NOMO-1 (cell line): Measurements from ENCODE around the gene KIR3DL3.
A peak's percentile ranks its signal among the peaks of the same experiment; 100 is the strongest.
"Not testable (repeated sequence)": the region's sequence is repeated elsewhere in the genome, so short reads cannot be mapped to it uniquely, and the experiment has no call there.

Experiments
- DNase-seq, 2 experiments: peaks; one replicate each; lab custom pipeline; 2025; ENCODE audit not compliant: unreplicated experiment in 2 of 2; lab: John Stamatoyannopoulos, UW

The KIR3DL3 gene

DNA sequence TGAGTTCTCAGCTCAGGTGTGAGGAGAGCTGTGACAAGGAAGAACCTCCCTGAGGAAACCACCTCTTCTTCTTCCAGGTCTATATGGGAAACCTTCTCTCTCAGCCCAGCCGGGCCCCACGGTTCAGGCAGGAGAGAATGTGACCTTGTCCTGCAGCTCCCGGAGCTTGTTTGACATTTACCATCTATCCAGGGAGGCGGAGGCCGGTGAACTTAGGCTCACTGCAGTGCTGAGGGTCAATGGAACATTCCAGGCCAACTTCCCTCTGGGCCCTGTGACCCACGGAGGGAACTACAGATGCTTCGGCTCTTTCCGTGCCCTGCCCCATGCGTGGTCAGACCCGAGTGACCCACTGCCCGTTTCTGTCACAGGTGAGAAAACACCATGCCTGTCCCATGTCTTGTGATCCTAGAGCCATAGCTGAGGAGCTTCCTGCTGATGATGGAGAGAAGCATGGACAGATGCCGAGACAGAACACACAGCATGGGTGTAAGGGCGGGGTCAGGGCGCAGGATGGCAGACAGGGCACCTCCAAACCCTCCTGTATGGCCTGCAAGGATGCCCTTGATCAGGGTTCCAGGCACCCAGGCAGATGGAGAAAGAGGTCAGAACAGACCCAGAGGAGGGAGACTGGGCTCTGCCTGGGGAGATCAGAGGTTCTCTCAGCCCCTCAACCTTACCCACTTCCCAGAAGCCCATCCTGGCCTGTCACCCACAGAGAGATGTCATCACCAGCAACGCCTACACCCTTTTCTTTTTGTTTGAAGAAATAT, 5.4 kb downstream of the KIR3DL3 start:
- no peak for DNase-seq

DNA sequence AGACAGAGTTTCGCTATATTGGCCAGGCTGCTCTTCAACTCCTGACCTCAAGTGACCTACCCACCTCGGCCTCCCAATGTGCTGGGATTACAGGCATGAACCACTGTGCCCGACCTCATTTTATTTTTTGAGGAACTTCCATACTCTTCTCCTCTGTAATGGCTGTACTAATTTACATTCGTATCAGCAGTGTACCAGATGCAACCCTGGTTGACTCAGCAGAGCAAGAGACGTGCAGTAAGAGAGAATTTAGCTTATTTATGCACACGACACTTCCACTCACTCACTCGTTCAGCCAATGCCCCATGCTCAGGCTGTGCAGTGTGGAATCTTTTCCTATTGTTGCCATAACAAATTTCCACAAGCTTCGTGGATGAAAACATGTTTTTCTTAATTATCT, 6.9 kb downstream of the KIR3DL3 start:
- no peak for DNase-seq

DNA sequence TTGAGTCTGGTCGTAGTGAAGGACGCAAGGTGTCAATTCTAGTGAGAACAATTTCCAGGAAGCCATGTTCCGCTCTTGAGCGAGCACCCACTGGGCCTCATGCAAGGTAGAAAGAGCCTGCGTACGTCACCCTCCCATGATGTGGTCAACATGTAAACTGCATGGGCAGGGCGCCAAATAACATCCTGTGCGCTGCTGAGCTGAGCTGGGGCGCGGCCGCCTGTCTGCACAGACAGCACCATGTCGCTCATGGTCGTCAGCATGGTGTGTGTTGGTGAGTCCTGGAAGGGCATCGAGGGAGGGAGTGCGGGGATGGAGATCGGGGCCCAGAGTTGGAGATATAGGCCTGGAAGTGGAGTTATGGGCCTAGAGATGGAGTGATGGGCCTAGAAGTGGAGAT, 14.1 kb downstream of the KIR3DL3 start, which contains the start of gene KIR2DL3:
Gene KIR2DL3 (plus strand): TSS at position 208 of the 400 bp plus-strand sequence. CDS start 33 bp downstream, at position 241.
- DNase-seq = not testable (repeated sequence)

GRCh38 chr19:54738715-54739114, 14.5 kb downstream of the KIR3DL3 start:
- DNase-seq = no peak

DNA sequence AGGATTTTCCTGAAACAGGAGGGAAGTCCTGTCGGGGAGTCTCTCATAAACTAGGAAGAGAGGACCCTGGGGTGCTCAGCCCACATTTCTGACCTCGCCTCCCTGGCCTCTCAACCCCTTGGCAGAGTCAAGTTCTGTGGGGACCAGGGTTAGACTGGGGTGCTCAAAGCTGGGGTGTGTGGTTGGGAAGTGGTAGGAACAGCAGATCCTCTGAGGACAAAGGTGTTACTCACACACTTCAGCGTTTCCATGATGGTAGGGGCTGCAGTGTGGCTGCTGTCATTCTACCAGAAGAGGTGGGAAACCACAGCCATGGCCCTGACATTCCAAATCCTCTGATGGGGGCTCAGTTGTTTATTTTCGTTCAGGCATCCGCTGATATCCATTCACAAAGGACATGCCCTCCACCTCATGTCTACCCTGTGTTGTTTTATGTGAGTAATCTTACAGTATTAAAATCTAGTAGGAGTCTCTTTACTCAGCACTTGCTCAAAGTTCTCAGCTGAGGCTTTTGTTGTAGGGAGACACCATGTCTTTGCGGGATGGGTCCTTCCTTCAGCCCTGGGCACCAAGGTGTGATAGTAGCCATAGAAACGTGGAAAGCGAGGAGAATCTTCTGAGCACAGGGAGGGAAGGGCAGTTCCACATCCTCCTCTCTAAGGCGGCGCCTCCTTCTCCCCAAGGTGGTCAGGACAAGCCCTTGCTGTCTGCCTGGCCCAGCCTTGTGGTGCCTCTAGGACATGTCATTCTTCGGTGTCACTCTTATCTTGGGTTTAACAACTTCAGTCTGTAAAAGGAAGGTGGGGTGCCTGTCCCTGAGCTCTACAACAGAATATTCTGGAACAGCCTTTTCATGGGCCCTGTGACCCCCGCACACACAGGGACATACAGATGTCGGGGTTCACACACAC, 15.6 kb downstream of the KIR3DL3 start:
- no peak for DNase-seq

- not testable (repeated sequence) for DNase-seq
Observed at GRCh38 chr19:54741950-54742349, 17.7 kb downstream of the KIR3DL3 start.

GRCh38 chr19:54744080-54744479, 19.8 kb downstream of the KIR3DL3 start:
- DNase-seq = not testable (repeated sequence)

- peak; percentile 85 to 90 for DNase-seq
Observed at GRCh38 chr19:54747614-54748322, 23.5 kb downstream of the KIR3DL3 start.

GRCh38 chr19:54750276-54750675, 26.0 kb downstream of the KIR3DL3 start:
- peak in 1 of 2 experiments; percentile 22 for DNase-seq

- DNase-seq = not testable (repeated sequence)
Observed at GRCh38 chr19:54756204-54757110, 32.2 kb downstream of the KIR3DL3 start.

GRCh38 chr19:54758577-54758976, 34.3 kb downstream of the KIR3DL3 start:
- peak in 1 of 2 experiments; percentile 23 for DNase-seq

DNA sequence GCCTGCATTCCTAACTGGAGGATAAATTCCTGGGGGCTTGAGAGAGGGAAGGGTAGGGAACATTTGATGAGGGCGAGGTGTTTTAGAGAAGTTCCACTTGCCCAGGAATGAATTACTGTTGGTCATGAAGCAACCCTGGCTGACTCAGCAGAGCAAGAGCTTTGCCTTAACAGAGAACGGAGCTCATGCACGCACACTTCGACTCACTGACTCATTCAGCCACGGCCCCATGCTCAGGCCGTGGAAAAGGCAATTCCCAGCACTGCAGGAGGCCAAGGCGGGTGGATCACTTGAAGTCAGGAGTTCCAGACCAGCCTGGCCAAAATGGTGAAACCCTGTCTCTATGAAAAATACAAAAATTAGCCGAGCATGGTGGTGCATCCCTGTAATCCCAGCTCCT, 40.0 kb downstream of the KIR3DL3 start:
- DNase-seq = peak; percentile 80 to 82

DNA sequence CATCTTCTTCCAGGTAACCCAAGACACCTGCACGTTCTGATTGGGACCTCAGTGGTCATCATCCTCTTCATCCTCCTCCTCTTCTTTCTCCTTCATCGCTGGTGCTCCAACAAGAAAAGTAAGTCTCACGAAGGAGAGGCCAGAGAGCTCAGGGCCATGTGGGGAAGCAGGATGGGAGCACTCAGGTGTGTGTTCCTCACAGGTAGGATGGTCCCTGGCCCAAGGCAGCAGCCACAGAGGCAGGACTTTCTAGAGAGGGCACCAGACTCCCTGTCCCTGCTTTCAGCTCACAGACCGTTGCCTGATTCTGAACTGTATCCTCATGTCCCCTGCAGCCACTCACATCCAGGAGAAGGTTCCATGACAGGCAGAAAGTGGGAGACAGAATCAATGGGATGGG, 42.2 kb downstream of the KIR3DL3 start:
- DNase-seq = not testable (repeated sequence)

- DNase-seq = not testable (repeated sequence)
Observed at GRCh38 chr19:54769646-54770045, 45.4 kb downstream of the KIR3DL3 start, which contains the start of gene KIR2DL1. Gene KIR2DL1 (plus strand): TSS chr19:54769793. CDS start chr19:54769851, 58 bp downstream.

DNA sequence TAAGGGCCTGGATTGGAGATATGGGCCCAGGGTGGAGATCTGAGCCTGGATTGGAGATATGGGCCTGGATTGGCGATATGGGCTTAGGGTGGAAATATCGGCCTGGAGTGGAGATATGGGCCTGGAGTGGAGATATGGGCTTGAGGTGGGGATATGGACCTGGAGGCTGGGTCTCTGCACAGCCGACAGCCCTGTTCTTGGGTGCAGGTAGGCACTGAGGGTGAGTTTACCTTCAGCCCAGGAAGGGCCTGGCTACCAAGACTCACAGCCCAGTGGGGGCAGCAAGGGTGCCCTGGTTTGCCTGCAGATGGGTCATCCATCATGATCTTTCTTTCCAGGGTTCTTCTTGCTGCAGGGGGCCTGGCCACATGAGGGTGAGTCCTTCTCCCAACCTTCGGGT, 46.3 kb downstream of the KIR3DL3 start:
- not testable (repeated sequence) for DNase-seq

DNA sequence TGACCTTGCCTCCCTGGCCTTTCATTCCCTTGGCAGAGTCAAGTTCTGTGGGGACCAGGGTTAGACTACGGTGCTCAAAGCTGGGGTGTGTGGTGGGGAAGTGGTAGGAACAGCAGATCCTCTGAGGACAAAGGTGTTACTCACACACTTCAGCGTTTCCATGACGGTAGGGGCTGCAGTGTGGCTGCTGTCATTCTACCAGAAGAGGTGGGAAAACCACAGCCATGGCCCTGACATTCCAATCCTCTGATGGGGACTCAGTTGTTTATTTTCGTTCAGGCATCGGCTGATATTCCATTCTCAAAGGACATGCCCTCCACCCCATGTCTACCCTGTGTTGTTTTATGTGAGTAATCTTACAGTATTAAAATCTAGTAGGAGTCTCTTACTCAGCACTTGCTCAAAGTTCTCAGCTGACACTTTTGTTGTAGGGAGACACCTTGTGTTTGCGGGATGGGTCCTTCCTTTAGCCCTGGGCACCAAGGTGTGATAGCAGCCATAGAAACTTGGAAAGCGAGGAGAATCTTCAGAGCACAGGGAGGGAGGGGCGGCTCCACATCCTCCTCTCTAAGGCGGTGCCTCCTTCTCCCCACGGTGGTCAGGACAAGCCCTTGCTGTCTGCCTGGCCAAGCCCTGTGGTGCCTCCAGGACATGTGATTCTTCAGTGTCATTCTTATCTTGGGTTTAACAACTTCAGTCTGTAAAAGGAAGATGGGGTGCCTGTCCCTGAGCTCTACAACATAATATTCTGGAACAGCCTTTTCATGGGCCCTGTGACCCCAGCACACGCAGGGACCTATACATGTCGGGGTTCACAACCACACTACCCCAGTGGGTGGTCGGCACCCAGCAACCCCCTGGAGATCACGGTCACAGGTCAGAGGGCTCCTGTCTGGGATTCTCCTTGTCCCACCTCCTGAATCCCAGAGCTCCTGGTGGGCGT, 47.0 kb downstream of the KIR3DL3 start:
- DNase-seq = not testable (repeated sequence)

GRCh38 chr19:54772666-54773065, 48.4 kb downstream of the KIR3DL3 start:
- DNase-seq = not testable (repeated sequence)

DNA sequence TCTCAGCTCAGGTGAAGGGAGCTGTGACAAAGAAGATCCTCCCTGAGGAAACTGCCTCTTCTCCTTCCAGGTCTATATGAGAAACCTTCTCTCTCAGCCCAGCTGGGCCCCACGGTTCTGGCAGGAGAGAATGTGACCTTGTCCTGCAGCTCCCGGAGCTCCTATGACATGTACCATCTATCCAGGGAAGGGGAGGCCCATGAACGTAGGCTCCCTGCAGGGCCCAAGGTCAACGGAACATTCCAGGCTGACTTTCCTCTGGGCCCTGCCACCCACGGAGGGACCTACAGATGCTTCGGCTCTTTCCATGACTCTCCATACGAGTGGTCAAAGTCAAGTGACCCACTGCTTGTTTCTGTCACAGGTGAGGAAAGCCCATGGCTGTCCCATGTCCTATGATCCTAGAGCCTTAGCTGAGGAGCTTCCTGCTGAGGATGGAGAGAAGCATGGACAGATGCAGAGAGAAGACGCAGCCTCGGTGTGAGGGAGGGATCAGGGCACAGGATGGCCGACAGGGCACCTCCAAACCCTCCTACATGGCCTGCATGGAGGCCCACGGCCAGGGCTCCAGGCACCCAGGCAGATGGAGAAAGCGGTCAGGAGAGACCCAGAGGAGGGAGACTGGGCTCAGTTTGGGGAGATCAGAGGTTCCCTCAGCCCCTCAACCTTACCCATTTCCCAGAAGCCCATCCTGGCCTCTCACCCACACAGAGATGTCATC, 51.0 kb downstream of the KIR3DL3 start:
- DNase-seq = not testable (repeated sequence)
